Stimulated activated CD4-positive, alpha-beta T cell treated with anti-CD3 and anti-CD28 coated beads, Interleukin-12 subunit alpha, Interleukin-12 subunit beta, amount 100 ng/mL, for 4 hours (primary cell): ENCODE results near the gene CDC42SE2.
"Not testable (repeated sequence)": the region's sequence is repeated elsewhere in the genome, so short reads cannot be mapped to it uniquely, and the experiment has no call there.

Source experiments
- DNase-seq: peaks from one replicate; pipeline ENCODE4 v3.0.0-alpha.2; 2020

CDC42SE2 gene

GRCh38 chr5:131373265-131373664 is 109.4 kb downstream of the CDC42SE2 start:
- no peak for DNase-seq

DNA sequence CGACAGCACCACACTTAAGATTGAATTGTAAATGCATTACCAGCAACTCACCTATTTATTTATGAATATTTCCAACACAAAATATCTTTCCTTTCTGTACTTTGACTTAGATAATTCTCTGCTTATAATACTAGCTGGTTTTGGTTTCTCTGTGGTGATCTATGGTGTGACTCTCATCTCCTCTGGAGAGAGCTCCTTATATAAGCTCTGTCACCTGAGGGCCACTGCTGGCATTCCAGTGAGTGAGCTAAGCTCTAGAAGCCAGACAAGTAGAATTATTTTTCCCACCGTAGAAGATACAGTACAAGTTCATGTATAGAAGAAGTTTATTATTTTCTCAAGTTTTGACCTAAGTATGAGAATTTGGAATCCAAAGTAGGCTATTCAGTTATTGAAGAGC is 111.5 kb downstream of the CDC42SE2 start:
- DNase-seq = no peak

GRCh38 chr5:131377346-131377745 is 113.5 kb downstream of the CDC42SE2 start:
- no peak for DNase-seq

DNA sequence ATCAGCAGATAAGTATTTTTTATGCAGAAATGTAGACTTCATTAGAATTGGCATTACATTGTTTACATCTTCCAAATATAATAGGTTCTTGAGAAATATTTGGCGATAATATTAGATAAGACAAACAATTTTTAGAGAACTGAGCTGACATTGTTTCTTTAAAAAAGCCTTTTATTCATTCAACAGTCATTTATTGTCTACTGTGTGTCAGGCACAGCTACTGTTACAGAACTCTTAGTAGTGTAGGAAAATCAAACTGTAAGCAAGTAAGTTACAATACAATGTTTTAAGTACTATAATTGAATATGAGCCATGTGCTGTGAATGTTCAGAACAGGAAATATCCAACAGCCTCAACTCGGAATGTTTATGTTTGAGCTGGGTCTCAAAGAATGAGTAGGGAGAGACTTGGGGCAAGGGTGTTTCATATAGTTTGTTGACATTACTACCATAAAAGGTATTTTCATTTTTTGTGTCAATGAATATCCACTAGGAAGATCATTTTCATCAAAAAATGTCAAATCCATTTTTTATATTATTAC is 114.0 kb downstream of the CDC42SE2 start:
- DNase-seq = no peak

- no peak for DNase-seq
Measured at GRCh38 chr5:131378721-131379541, 115.1 kb downstream of the CDC42SE2 start.

DNA sequence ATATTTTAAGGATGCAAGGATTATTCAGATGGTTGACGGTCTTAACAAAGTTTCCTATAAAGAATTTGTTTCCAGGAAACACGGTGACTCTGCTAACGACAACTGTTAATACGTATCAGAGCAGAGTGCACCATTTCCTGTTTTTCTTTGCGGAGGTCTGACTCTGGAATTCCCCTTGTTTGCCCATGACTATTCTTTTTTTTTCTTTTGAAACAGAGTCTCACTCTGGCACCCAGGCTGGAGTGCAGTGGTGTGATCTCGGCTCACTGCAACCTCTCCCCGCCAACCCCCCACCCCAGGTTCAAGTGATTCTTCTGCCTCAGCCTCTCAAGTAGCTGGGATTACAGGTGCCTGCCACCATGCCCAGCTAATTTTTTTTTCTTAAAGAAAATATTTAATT is 115.9 kb downstream of the CDC42SE2 start:
- peak; percentile 45 for DNase-seq

DNA sequence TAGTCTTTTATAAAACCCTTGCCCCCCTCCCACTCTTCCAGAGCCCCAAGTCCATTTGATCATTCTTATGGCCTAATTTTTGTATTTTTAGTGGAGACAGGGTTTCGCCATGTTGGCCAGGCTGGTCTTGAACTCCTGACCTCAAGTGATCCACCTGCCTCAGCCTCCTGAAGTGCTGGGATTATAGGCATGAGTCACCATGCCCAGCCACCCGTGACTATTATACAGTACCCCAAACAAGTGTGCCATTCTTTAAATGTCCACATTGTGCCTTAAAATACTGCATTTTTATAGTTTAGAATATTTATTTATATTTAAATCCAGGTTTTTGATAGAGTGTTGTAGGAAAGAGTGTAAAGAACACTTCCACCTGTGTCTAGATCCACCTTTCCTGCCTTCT is 116.4 kb downstream of the CDC42SE2 start:
- not testable (repeated sequence) for DNase-seq

- DNase-seq = no peak
Measured at GRCh38 chr5:131381021-131381420, 117.2 kb downstream of the CDC42SE2 start.

GRCh38 chr5:131381777-131382176 is 117.9 kb downstream of the CDC42SE2 start:
- DNase-seq = no peak

DNA sequence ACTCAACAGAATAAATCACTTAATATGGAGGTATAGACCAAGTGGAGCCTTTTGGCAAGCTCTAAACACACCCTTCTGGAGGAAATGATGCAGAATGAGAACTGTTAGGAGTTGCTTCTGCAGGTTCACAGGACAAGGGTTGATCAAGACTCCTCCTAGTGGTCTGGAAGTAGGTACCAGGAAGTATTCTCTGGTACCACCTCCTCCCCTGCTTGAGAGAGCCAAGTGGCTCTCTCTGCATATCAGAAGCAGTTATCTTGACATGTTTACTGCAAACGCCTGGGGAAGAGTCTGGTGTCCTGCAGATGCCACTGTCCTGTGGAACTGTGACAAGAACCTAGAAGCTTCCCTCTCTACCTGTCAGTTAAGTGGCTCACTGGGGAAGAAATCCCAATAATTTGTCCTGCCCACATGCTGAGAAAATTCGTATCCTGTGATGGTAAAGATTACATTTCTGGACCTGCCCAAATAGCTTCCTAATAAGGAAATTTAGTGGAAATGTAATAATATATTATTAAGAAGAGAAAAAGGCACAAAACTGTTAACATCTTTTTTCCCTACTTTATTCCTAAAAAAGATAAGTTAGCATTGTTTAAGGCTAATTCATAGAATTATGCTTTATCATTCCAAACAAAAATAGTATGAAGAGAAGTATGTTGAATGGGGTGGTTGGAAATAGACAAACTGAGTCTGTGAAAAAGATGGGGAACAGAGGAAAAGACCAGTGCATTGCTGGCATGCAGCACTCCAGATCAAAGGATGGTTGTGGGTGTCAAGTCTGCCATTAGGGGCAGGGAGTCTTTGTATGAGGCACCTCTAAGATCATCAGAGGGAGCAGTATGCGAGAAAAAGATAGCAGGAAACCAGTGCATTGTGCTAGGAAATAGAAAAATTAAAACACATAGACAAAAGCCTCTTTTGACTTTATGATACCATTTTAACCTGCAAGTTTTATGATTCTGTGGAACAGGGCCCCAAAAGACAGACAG is 118.8 kb downstream of the CDC42SE2 start:
- no peak for DNase-seq

DNA sequence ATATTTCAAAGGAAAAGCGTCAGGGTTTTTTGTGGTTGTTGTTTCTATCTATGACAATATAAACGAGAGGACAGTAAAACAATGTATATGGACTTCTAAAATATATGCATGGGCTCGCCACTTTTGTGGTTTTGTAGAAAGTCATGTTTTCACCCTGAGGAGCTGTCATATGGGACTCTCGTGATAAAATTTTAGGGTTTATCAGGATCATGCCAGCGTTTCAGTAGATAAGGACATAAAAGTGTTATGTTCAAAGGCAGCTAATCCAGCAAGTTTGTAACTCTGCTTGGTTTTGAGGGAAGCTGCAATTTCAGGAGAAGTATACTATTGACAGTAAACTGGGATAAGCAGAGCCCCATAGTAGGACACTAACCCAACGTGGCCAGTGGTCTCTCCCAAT is 120.3 kb downstream of the CDC42SE2 start:
- no peak for DNase-seq

- peak; percentile 35 for DNase-seq
Measured at GRCh38 chr5:131384616-131385214, 120.9 kb downstream of the CDC42SE2 start.

DNA sequence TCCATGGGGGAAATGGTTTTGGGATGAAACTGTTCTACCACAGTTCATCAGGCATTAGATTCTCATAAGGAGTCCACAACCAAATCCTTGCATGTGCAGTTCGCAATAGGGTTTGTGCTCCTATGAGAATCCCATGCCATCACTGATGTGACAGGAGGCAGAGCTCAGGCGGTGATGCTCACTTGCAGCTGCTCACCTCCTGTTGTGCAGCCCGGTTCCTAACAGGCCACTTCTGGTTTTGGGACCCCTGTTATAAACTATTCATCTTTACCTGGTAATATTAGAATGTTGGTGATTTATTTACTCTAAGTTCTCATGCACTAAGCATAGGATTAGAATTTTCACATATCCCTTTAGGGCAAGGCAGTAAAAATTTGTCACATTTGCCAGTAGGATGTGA is 122.3 kb downstream of the CDC42SE2 start:
- DNase-seq = no peak

GRCh38 chr5:131386779-131387178 is 122.9 kb downstream of the CDC42SE2 start:
- no peak for DNase-seq

GRCh38 chr5:131387255-131387654 is 123.4 kb downstream of the CDC42SE2 start:
- no peak for DNase-seq

DNA sequence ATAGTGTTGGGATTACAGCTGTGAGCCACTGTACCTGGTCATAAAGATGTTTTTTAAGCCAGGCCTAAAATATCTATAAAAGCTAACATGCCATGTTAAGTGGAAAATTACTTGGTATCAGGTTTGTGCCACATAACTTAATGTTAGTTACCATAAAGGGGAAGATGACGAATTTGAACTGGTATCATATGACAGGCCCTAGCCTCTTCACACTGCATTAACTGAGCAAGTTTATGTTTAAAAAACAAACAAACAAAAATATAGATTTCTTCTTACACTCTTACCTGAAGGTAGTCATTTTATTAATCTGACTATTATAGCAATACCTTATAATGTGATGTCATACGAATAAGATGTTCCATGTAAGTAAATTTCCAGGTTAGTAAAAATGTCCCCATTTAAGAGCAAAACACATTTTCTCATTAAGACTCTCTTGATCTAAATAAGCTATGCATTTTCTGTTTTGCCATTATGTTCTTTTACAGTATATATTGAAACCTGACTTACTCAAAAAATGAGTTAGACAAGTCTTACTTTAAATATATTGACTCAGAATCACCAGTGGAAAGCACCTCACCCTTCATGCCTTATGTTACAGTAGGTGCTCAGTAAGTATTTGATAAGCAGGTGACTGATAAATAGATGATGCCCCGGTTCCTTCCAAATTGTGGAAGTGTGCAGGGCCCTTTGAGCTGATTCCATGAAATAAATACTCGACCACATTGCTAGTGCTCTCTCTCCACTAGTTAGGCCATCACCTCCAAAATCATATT is 125.4 kb downstream of the CDC42SE2 start:
- DNase-seq = no peak

DNA sequence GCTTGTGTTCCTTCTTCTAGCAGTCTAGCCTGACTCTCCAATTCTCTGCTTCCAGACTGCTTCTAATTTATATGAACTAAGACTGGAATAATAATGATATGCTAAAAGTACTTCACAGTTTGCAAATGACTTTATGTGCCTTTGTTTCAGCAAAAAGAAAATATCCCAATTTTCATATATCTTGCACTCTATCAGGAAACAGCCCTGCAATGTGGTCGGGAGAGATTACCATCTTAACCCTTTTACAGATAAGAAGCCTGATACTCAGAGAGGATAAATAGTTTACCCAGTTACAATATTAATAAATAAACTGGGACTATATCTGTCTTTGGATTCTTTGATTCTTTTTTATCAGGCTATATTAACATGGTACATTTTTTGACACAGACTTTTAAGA is 126.0 kb downstream of the CDC42SE2 start:
- DNase-seq = no peak

- no peak for DNase-seq
Measured at GRCh38 chr5:131392466-131393095, 128.7 kb downstream of the CDC42SE2 start.

DNA sequence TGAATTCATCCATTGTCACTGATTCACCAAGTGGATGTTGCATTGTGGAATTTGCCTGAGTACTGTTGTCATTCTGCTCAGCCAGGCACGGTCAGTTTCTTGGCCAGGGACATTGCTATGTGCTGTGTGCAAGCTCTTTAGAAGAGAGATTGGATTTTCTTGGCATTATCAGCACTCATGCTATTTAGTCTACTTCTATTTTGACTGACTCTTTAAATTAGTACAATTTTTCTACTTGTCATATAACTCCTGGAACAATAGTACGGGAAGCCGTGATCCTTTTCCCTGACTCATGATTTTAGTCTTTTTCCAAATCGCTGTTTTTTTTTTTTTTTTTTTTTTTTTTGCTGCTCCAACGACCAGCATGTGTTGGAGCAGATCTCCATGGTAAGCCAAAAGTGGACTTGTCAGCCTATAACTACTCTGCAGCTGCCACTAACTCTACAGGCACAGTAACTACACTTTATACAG is 129.7 kb downstream of the CDC42SE2 start:
- no peak for DNase-seq

DNA sequence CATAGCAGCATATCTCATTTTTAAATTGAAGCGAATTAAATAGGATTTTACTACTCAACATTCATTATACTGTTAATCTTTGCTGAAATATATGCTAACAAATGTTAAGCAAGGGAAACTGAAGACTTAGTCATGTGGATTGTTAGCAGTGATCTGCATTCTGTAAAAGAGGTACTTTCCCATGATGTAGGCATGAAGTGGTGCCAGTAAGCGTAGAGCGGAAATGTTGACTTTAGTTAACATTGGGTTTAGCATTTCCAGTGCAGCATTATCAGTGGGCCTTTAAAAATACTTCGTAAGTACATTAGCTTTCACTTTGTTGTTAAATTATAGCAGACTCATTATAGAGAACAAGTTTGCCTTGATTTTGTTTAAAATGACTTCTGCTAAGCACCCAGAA is 130.3 kb downstream of the CDC42SE2 start:
- no peak for DNase-seq

DNA sequence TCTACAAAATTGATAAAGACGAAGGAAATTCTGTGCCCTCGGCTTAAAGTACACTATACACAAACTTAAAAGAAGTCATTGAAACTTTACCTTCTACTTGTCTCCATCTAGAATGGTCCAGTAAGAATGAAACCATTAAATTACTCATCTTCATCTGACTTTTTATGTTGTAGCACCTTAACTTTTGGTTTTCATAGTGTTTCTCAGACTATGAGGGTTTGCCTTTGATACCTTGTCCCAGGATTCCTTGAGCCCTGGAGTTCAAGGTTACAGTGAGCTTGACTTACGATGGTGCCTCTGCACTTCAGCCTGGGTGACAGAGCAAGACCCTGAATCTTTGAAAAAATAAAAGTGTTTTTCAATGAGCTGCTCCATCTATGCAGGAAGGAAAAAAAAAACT is 132.2 kb downstream of the CDC42SE2 start:
- DNase-seq = no peak
